Inferior parietal cortex (tissue), 1 donor: ENCODE measurements around the gene ENPP6.

Experiments
- DNase-seq: peaks from one replicate; pipeline ENCODE4 v3.0.0-alpha.2; 2016; ENCODE audit errors: extremely low spot score

ENPP6 gene

GRCh38 chr4:184190711-184191110 is 27.0 kb downstream of the ENPP6 start:
- peak; percentile 34 for DNase-seq

- no peak for DNase-seq
These were observed 27.7 kb downstream of the ENPP6 start for GRCh38 chr4:184189966-184190365.

GRCh38 chr4:184188443-184189400 is 29.0 kb downstream of the ENPP6 start:
- DNase-seq = no peak

GRCh38 chr4:184177271-184177670 is 40.4 kb downstream of the ENPP6 start:
- DNase-seq = no peak

GRCh38 chr4:184174571-184175488 is 42.8 kb downstream of the ENPP6 start:
- DNase-seq = no peak

GRCh38 chr4:184171011-184171410 is 46.7 kb downstream of the ENPP6 start:
- no peak for DNase-seq

GRCh38 chr4:184169225-184169867 is 48.3 kb downstream of the ENPP6 start:
- DNase-seq = no peak

- DNase-seq = peak; percentile 77
These were observed 49.2 kb downstream of the ENPP6 start for GRCh38 chr4:184168406-184169019.

- no peak for DNase-seq
These were observed 50.1 kb downstream of the ENPP6 start for GRCh38 chr4:184167576-184167975.

GRCh38 chr4:184166736-184167135 is 50.9 kb downstream of the ENPP6 start:
- DNase-seq = no peak

GRCh38 chr4:184165291-184165690 is 52.4 kb downstream of the ENPP6 start:
- no peak for DNase-seq

GRCh38 chr4:184163813-184164212 is 53.9 kb downstream of the ENPP6 start:
- DNase-seq = peak; percentile 65

- DNase-seq = no peak
These were observed 55.1 kb downstream of the ENPP6 start for GRCh38 chr4:184162596-184162995.

GRCh38 chr4:184157322-184157721 is 60.4 kb downstream of the ENPP6 start:
- DNase-seq = no peak

GRCh38 chr4:184156163-184156920 is 61.3 kb downstream of the ENPP6 start:
- DNase-seq = peak; percentile 67

- DNase-seq = no peak
These were observed 63.5 kb downstream of the ENPP6 start for GRCh38 chr4:184154199-184154598.

- no peak for DNase-seq
These were observed 63.9 kb downstream of the ENPP6 start for GRCh38 chr4:184153781-184154180.

- DNase-seq = no peak
These were observed 65.6 kb downstream of the ENPP6 start for GRCh38 chr4:184151988-184152485.

GRCh38 chr4:184150102-184150839 is 67.4 kb downstream of the ENPP6 start:
- DNase-seq = no peak
